Gastrocnemius medialis (tissue), 4 donors: ENCODE measurements around the gene FAM124B. TPM values are rescaled to one million over a fixed set of nuclear protein-coding genes. Genes with fewer than 3 reads are reported as not detected.

ENCODE experiments used
- ATAC-seq, 2 donors: fragments of 150-250 bp; one replicate each; pipeline ENCODE4 v1.9.1; 2016
- DNase-seq, 2 donors: peaks; one replicate each; pipeline ENCODE4 v3.0.0-alpha.2; 2019
- H3K27ac ChIP-seq, 4 donors: fragments of 200-600 bp; sonication (generic); 1 replicate in 1 of 4; 2 replicates in 3 of 4; pipeline ENCODE4 v1.5.1; 2016 to 2018; ENCODE audit warnings: mild to moderate bottlenecking in 2 of 4, moderate library complexity in 1 of 4
- H3K27me3 ChIP-seq, 3 donors: fragments of 200-600 bp; sonication (generic) in 2 of 3; 1 replicate in 1 of 3; 2 replicates in 2 of 3; pipeline versions ENCODE4 v1.5.1 to v1.6.0; 2016 to 2019; ENCODE audit warnings: mild to moderate bottlenecking in 1 of 3, moderate library complexity in 1 of 3
- H3K36me3 ChIP-seq, 2 donors: fragments of 200-600 bp; sonication (generic) in 1 of 2; one replicate each; pipeline ENCODE4 v1.5.1; 2017 to 2018
- H3K4me1 ChIP-seq, 2 donors: fragments of 200-600 bp; sonication (generic) in 1 of 2; one replicate each; pipeline ENCODE4 v1.5.1; 2016 to 2017; ENCODE audit warnings: mild to moderate bottlenecking in 2 of 2
- H3K4me3 ChIP-seq, 4 donors: fragments of 200-600 bp; sonication (generic) in 3 of 4; 1 replicate in 1 of 4; 2 replicates in 3 of 4; pipeline ENCODE4 v1.5.1; 2016 to 2019; ENCODE audit warnings: mild to moderate bottlenecking in 2 of 4
- H3K9me3 ChIP-seq, 3 donors: fragments of 200-600 bp; sonication (generic) in 2 of 3; 1 replicate in 1 of 3; 2 replicates in 2 of 3; pipeline ENCODE4 v1.5.1; 2016 to 2019
- CTCF ChIP-seq, 5 experiments: fragments of 450-650 bp in 3 of 5; fragments of 200-600 bp in 2 of 5; sonication (generic) in 2 of 5; IDR thresholded peaks in 4 of 5; conservative IDR thresholded peaks in 1 of 5; 1 replicate in 4 of 5; 2 replicates in 1 of 5; pipeline ENCODE4 v1.5.1; 2016 to 2019; ENCODE audit warnings: antibody characterized with exemption in 5 of 5, mild to moderate bottlenecking in 3 of 5, moderate library complexity in 3 of 5
- POLR2A ChIP-seq, 2 donors: fragments of 450-650 bp; IDR thresholded peaks; one replicate each; pipeline ENCODE4 v1.6.1; 2017; ENCODE audit warnings: antibody characterized with exemption in 2 of 2, mild to moderate bottlenecking in 2 of 2, moderate library complexity in 2 of 2
- in situ Hi-C, 4 donors: fragments of 200-750 bp; cut with MboI; loops; one replicate each; pipeline versions ENCODE4 v1.15.0 to v1.8.0; 2017; ENCODE audit warnings: low sequenced_read_pairs in 4 of 4
- intact Hi-C: fragments of 100-400 bp; cut with DNase I; formaldehyde crosslinking; loops from one replicate; pipeline ENCODE4 v1.15.1; 2023; ENCODE audit warnings: low total_unique reads
- total RNA-seq, 4 donors: library from RNA; depleted of rRNA; stranded (reverse); fragments of >200 nt; gene quantifications; one replicate each; pipeline versions ENCODE4 v1.1.0 to v1.2.3, GENCODE V29; 2016

Gene FAM124B
- total RNA-seq, 4 donors from 2014 or later: 1.7 to 2.4 (median 2.1) TPM

DNA sequence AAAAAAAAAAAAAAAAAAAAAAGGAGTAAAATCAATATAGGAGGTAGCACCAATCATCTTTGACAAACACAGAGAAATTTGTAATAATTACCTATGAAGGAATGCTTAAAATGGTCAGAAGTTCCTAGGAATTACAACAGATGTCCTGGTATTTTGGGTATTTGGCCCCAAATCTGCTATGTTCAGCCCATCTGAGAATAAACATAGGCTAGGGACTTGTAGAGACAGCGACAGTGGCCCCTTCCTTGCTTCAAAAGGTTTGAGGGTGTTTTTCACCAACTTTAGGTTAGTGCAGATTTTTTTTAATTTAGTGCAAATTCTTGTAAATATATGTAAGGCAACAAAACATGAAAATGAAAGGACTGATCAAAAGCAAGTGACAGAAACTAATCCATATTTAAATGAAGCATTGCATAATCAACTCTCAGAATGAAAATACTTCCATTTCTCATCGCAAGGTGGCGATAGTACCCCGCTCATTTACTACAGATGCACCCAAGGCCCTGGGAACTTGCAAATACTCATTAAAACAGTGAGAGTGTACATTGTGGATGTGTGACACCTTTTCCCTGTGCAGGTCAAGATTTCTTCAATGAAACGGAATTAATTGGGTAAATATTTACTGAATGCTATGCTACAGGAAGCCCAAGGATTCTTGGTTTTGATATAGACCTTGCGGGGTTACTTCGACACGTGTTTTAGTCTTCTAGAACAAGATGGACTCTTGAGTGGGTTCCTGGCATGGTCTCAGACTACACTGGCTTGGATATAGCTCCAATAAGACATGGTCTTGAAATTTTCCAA, 44.6 kb downstream of the FAM124B start:
- no peak overlapping the region for H3K27ac ChIP-seq
- in situ Hi-C loops (loop anchor here (5.0 to 25.0 kb wide), 4 partner anchors 90 to 430 kb away; no protein-coding TSS in a partner anchor), intact Hi-C loops (loop anchor here (1.0 to 2.0 kb wide), 2 partner anchors 293 to 422 kb away; no protein-coding TSS in a partner anchor)
- TF ChIP-seq POLR2A (IDR thresholded peaks at IDR 0.05) (no peak), CTCF (IDR thresholded peaks at IDR 0.05 in 4 of 5, conservative IDR thresholded peaks at IDR 0.05 in 1 of 5) (peak; percentile 76 to 82 (median 82))
- H3K4me3 ChIP-seq: no peak overlapping the region
- ATAC-seq: peak in 1 of 2 donors; percentile 89
- H3K27me3 ChIP-seq: no peaks in the 10 kb centered on the region
- H3K36me3 ChIP-seq: no peaks in the 10 kb centered on the region
- no peak for DNase-seq
- H3K4me1 ChIP-seq: no peaks in the 10 kb centered on the region
- no peaks in the 10 kb centered on the region for H3K9me3 ChIP-seq

- H3K27ac ChIP-seq: no peak overlapping the region
These were observed 47.2 kb downstream of the FAM124B start for GRCh38 chr2:224354632-224355211.

GRCh38 chr2:224350703-224351102, 51.2 kb downstream of the FAM124B start:
- intact Hi-C loops: no loop called here
- in situ Hi-C loops: loop anchor here (10.0 to 25.0 kb wide), 2 partner anchors 424 to 437 kb away; no protein-coding TSS in a partner anchor
- no peaks in the 10 kb centered on the region for H3K36me3 ChIP-seq
- no peak for DNase-seq
- H3K9me3 ChIP-seq: no peaks in the 10 kb centered on the region
- no peaks in the 10 kb centered on the region for H3K27me3 ChIP-seq
- H3K4me1 ChIP-seq: no peaks in the 10 kb centered on the region
- no peak for ATAC-seq
- no peak overlapping the region for H3K4me3 ChIP-seq
- no peak for TF ChIP-seq CTCF (IDR thresholded peaks at IDR 0.05 in 4 of 5, conservative IDR thresholded peaks at IDR 0.05 in 1 of 5)
- TF ChIP-seq POLR2A (IDR thresholded peaks at IDR 0.05): no peak
- H3K27ac ChIP-seq: no peak overlapping the region

More at GRCh38 chr2:224354632-224355211, 47.2 kb downstream of the FAM124B start:
- in situ Hi-C loops: loop anchor here (5.0 to 25.0 kb wide), 4 partner anchors 93 to 433 kb away; no protein-coding TSS in a partner anchor
- Histone ChIP-seq H3K4me3 (no peak overlapping the region), H3K27me3 (no peaks in the 10 kb centered on the region), H3K4me1 (no peaks in the 10 kb centered on the region), H3K36me3 (no peaks in the 10 kb centered on the region), H3K9me3 (no peaks in the 10 kb centered on the region)
- no peak for DNase-seq
- TF ChIP-seq CTCF (IDR thresholded peaks at IDR 0.05 in 4 of 5, conservative IDR thresholded peaks at IDR 0.05 in 1 of 5) (no peak), POLR2A (IDR thresholded peaks at IDR 0.05) (no peak)
- intact Hi-C loops: no loop called here
- ATAC-seq: no peak

- no peaks in the 10 kb centered on the region for H3K4me1 ChIP-seq
- intact Hi-C loops: no loop called here
- TF ChIP-seq POLR2A (IDR thresholded peaks at IDR 0.05) (no peak), CTCF (IDR thresholded peaks at IDR 0.05 in 4 of 5, conservative IDR thresholded peaks at IDR 0.05 in 1 of 5) (no peak)
- no peaks in the 10 kb centered on the region for H3K36me3 ChIP-seq
- no peaks in the 10 kb centered on the region for H3K27me3 ChIP-seq
- in situ Hi-C loops: no loop called here
- ATAC-seq (no peak), DNase-seq (no peak)
- H3K27ac ChIP-seq: no peak overlapping the region
- no peaks in the 10 kb centered on the region for H3K9me3 ChIP-seq
- H3K4me3 ChIP-seq: no peak overlapping the region
These were observed 52.5 kb downstream of the FAM124B start for GRCh38 chr2:224349396-224349795.
